ENCODE measurements around the gene ALPK3.
"Not testable (repeated sequence)": the region's sequence is repeated elsewhere in the genome, so short reads cannot be mapped to it uniquely, and the experiment has no call there.

The ALPK3 gene

GRCh38 chr15:84871428-84871985 lies 54.4 kb downstream of the ALPK3 start:
- H3K9ac ChIP-seq (ENCODE audit: low read depth in 1 of 2, low read length in 2 of 2): no peak overlapping the region
- no peaks in the 10 kb centered on the region for H3K4me1 ChIP-seq (ENCODE audit: control insufficient read depth in 2 of 2, insufficient read depth in 2 of 2, low read length in 2 of 2)
- no peaks in the 10 kb centered on the region for H3K27me3 ChIP-seq (ENCODE audit: control insufficient read depth in 2 of 2, insufficient read depth in 2 of 2, low read length in 2 of 2)
- H3K27ac ChIP-seq (ENCODE audit: low read depth in 2 of 2, low read length in 2 of 2): no peak overlapping the region
- H3K4me3 ChIP-seq (ENCODE audit: low read length in 2 of 2): no peak overlapping the region
- H3K9me3 ChIP-seq (ENCODE audit: control insufficient read depth in 2 of 2, low read length in 2 of 2): no peaks in the 10 kb centered on the region
- H3K36me3 ChIP-seq (ENCODE audit: control insufficient read depth in 2 of 2, insufficient read depth in 2 of 2, low read length in 2 of 2): no peaks in the 10 kb centered on the region

DNA sequence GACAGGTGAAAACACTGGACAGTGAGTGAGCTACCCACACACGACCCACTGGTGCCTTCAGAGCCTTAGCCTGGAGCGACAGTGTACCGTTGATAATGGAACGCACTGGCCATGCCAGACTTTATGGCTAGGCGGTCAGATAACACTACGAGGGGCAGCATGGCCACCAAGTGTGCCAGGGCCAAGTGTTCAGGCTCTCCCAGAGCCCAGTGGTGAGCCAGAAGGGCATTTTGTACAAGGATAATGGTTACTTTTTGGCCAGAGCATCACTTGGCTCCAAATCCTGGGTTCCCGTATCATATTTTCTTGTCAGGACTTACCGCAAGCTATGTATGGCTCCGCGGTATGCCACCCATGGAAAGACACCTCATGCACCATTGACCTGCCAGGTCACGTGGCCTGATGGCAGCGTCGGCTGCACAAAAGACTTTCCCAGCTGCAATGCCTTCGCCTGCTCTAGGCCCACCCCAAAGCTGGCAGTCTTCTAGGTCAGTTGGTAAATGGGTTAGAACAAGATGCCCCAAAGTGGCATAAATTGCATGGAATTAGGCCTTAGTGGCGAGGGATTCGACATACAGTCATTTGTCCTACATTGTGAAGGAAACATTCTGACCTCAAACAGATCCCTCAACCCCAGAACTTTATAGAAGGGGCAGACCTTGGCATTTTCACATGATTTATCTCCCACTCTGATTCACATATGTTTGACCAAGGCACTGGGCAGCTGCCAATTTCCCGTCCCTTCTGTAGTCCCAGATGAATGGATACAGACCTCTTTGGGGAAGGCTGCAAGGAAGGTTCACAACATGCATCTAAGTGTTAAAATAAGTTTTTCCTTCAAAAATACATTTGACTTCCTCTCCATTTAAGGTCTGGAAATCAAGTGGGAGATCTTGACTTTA lies 55.1 kb downstream of the ALPK3 start:
- Histone ChIP-seq H3K9ac (ENCODE audit: low read depth in 1 of 2, low read length in 2 of 2) (no peak overlapping the region), H3K4me1 (ENCODE audit: control insufficient read depth in 2 of 2, insufficient read depth in 2 of 2, low read length in 2 of 2) (no peaks in the 10 kb centered on the region), H3K9me3 (ENCODE audit: control insufficient read depth in 2 of 2, low read length in 2 of 2) (no peaks in the 10 kb centered on the region), H3K4me3 (ENCODE audit: low read length in 2 of 2) (no peak overlapping the region), H3K27me3 (ENCODE audit: control insufficient read depth in 2 of 2, insufficient read depth in 2 of 2, low read length in 2 of 2) (no peaks in the 10 kb centered on the region), H3K36me3 (ENCODE audit: control insufficient read depth in 2 of 2, insufficient read depth in 2 of 2, low read length in 2 of 2) (no peaks in the 10 kb centered on the region), H3K27ac (ENCODE audit: low read depth in 2 of 2, low read length in 2 of 2) (no peak overlapping the region)

DNA sequence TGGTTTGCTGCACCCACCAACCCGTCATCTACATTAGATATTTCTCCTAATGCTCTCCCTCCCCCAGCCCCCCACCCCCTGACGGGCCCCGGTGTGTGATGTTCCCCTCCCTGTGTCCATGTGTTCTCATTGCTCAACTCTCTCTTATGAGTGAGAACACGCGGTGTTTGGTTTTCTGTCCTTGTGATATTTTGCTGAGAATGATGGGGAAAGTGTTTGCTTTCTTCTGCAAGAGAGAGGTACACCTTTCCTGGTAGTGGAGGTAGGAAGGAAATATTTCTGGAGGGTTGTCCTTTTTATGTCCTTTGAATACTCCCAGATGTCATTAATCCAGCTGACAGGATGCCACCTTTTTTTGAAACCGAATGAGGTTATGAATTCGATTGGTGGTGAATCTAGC lies 56.8 kb downstream of the ALPK3 start:
- Histone ChIP-seq H3K9ac (ENCODE audit: low read depth in 1 of 2, low read length in 2 of 2) (no peak overlapping the region), H3K27ac (ENCODE audit: low read depth in 2 of 2, low read length in 2 of 2) (no peak overlapping the region), H3K4me3 (ENCODE audit: low read length in 2 of 2) (no peak overlapping the region), H3K9me3 (ENCODE audit: control insufficient read depth in 2 of 2, low read length in 2 of 2) (no peaks in the 10 kb centered on the region), H3K36me3 (ENCODE audit: control insufficient read depth in 2 of 2, insufficient read depth in 2 of 2, low read length in 2 of 2) (no peaks in the 10 kb centered on the region), H3K4me1 (ENCODE audit: control insufficient read depth in 2 of 2, insufficient read depth in 2 of 2, low read length in 2 of 2) (no peaks in the 10 kb centered on the region), H3K27me3 (ENCODE audit: control insufficient read depth in 2 of 2, insufficient read depth in 2 of 2, low read length in 2 of 2) (no peaks in the 10 kb centered on the region)

DNA sequence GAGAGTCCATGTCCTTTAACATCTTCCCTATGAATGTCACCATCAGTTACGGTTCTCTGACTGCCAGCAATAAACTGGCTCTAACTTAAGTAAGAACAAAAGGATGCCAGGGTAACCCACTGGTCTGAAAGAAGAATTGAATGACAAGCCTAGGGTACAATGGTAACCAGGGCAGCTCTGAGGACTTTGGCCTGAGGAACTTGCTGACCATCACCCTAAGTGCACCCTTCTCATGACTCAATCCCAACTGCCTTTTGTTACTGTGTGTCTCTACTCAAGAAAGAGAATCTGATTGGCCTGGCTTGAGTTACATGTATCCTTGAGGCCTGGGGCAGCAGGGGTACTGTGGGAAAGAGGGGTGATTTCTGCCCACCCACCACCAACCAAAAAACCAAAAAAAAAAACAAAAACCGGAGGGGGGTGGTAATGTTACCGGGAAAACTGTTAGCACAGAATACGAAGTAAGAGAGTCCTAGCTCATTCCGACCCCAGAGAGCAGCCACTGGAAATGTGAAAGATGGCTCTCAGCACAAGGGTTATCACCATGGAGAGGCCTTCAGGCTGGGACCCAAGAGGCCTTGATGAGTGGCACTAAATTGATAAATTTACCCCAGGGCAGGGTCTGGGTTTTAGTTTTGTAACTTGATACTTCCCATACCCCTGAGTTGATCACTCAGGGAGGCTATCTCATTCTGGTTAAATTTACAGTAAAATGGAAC lies 58.0 kb downstream of the ALPK3 start:
- Histone ChIP-seq H3K27ac (ENCODE audit: low read depth in 2 of 2, low read length in 2 of 2) (no peak overlapping the region), H3K4me1 (ENCODE audit: control insufficient read depth in 2 of 2, insufficient read depth in 2 of 2, low read length in 2 of 2) (no peaks in the 10 kb centered on the region), H3K4me3 (ENCODE audit: low read length in 2 of 2) (no peak overlapping the region), H3K9ac (ENCODE audit: low read depth in 1 of 2, low read length in 2 of 2) (no peak overlapping the region), H3K27me3 (ENCODE audit: control insufficient read depth in 2 of 2, insufficient read depth in 2 of 2, low read length in 2 of 2) (no peaks in the 10 kb centered on the region), H3K36me3 (ENCODE audit: control insufficient read depth in 2 of 2, insufficient read depth in 2 of 2, low read length in 2 of 2) (no peaks in the 10 kb centered on the region), H3K9me3 (ENCODE audit: control insufficient read depth in 2 of 2, low read length in 2 of 2) (no peaks in the 10 kb centered on the region)

DNA sequence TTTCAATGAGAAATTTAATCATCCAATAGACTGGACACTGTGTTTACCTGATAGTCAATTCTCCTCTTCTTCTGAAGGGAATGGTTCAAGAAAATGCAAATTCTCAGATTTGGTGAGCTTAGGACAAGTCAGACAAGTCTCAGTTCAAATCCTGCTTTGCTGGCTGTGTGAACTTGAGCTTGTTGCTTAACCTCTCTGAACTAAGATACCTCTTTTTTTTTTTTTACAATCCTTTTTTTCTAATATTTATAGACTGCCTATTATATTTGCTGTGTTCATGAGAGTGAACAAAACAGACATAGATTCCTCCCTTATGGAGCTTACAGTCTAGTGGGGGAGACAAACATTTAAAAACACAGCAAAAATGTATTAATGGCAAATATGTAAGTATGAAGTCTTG lies 59.1 kb downstream of the ALPK3 start:
- H3K9me3 ChIP-seq (ENCODE audit: control insufficient read depth in 2 of 2, low read length in 2 of 2): no peaks in the 10 kb centered on the region
- no peaks in the 10 kb centered on the region for H3K27me3 ChIP-seq (ENCODE audit: control insufficient read depth in 2 of 2, insufficient read depth in 2 of 2, low read length in 2 of 2)
- H3K4me3 ChIP-seq (ENCODE audit: low read length in 2 of 2): no peak overlapping the region
- no peak overlapping the region for H3K9ac ChIP-seq (ENCODE audit: low read depth in 1 of 2, low read length in 2 of 2)
- no peaks in the 10 kb centered on the region for H3K36me3 ChIP-seq (ENCODE audit: control insufficient read depth in 2 of 2, insufficient read depth in 2 of 2, low read length in 2 of 2)
- H3K27ac ChIP-seq (ENCODE audit: low read depth in 2 of 2, low read length in 2 of 2): no peak overlapping the region
- no peaks in the 10 kb centered on the region for H3K4me1 ChIP-seq (ENCODE audit: control insufficient read depth in 2 of 2, insufficient read depth in 2 of 2, low read length in 2 of 2)

GRCh38 chr15:84877701-84878100 lies 60.5 kb downstream of the ALPK3 start:
- H3K9ac ChIP-seq (ENCODE audit: low read depth in 1 of 2, low read length in 2 of 2); H3K27ac ChIP-seq (ENCODE audit: low read depth in 2 of 2, low read length in 2 of 2); H3K36me3 ChIP-seq (ENCODE audit: control insufficient read depth in 2 of 2, insufficient read depth in 2 of 2, low read length in 2 of 2); H3K27me3 ChIP-seq (ENCODE audit: control insufficient read depth in 2 of 2, insufficient read depth in 2 of 2, low read length in 2 of 2); H3K9me3 ChIP-seq (ENCODE audit: control insufficient read depth in 2 of 2, low read length in 2 of 2); H3K4me3 ChIP-seq (ENCODE audit: low read length in 2 of 2); H3K4me1 ChIP-seq (ENCODE audit: control insufficient read depth in 2 of 2, insufficient read depth in 2 of 2, low read length in 2 of 2): not testable (repeated sequence)

DNA sequence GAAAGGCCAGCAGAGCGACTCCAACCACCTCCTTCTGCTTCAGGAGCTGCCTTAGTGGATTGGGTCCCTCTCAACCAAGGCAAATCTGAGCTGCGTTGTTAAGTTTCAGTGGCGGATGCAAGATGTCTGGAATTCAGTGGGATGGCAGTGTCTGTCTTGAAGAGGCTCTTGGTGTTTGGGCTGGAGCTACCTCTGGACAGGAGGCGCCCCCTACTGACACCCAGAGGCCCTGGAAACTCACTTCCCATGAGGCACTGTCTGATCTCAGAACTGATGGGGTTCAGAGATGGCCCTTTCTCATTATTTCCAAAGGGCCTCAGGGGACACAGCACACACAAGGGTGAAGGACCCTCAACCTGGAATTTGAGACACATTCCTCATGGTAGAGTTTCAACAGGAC lies 61.3 kb downstream of the ALPK3 start:
- no peaks in the 10 kb centered on the region for H3K4me1 ChIP-seq (ENCODE audit: control insufficient read depth in 2 of 2, insufficient read depth in 2 of 2, low read length in 2 of 2)
- no peaks in the 10 kb centered on the region for H3K27me3 ChIP-seq (ENCODE audit: control insufficient read depth in 2 of 2, insufficient read depth in 2 of 2, low read length in 2 of 2)
- H3K9ac ChIP-seq (ENCODE audit: low read depth in 1 of 2, low read length in 2 of 2): no peak overlapping the region
- H3K9me3 ChIP-seq (ENCODE audit: control insufficient read depth in 2 of 2, low read length in 2 of 2): no peaks in the 10 kb centered on the region
- no peak overlapping the region for H3K27ac ChIP-seq (ENCODE audit: low read depth in 2 of 2, low read length in 2 of 2)
- H3K36me3 ChIP-seq (ENCODE audit: control insufficient read depth in 2 of 2, insufficient read depth in 2 of 2, low read length in 2 of 2): no peaks in the 10 kb centered on the region
- H3K4me3 ChIP-seq (ENCODE audit: low read length in 2 of 2): no peak overlapping the region

DNA sequence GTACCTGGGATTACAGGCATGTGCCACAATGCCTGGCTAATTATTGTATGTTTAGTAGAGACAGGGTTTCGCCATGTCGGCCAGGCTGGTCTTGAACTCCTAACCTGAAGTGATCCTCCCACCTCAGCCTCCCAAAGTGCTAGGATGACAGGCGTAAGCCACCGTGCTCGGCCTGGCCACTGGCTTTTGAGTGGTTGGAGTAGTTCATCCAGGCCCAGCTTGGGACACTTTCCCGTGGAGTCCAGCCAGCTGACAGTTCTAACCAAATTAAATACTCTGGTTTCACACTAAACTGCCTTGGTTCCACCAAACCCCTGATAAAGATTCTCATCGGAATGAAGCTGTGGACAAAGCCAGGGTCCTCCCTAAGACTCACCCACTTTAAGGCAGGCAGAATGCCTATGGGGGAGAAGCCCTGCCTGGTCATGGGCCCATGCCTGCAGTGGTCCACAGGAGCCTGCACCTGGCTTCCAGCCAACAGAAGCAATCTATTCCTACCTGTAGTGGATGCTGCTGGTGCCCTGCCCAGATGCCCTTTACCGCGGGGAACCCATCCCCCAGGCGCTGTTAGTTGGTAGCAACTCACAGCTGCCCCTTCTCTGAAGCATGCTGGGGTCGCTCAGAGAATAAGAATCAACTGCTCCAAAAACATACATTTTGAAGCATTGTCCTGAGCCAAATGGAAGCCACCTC lies 62.1 kb downstream of the ALPK3 start:
- Histone ChIP-seq H3K9ac (ENCODE audit: low read depth in 1 of 2, low read length in 2 of 2) (no peak overlapping the region), H3K27me3 (ENCODE audit: control insufficient read depth in 2 of 2, insufficient read depth in 2 of 2, low read length in 2 of 2) (no peaks in the 10 kb centered on the region), H3K4me1 (ENCODE audit: control insufficient read depth in 2 of 2, insufficient read depth in 2 of 2, low read length in 2 of 2) (no peaks in the 10 kb centered on the region), H3K9me3 (ENCODE audit: control insufficient read depth in 2 of 2, low read length in 2 of 2) (no peaks in the 10 kb centered on the region), H3K36me3 (ENCODE audit: control insufficient read depth in 2 of 2, insufficient read depth in 2 of 2, low read length in 2 of 2) (no peaks in the 10 kb centered on the region), H3K4me3 (ENCODE audit: low read length in 2 of 2) (no peak overlapping the region), H3K27ac (ENCODE audit: low read depth in 2 of 2, low read length in 2 of 2) (no peak overlapping the region)

DNA sequence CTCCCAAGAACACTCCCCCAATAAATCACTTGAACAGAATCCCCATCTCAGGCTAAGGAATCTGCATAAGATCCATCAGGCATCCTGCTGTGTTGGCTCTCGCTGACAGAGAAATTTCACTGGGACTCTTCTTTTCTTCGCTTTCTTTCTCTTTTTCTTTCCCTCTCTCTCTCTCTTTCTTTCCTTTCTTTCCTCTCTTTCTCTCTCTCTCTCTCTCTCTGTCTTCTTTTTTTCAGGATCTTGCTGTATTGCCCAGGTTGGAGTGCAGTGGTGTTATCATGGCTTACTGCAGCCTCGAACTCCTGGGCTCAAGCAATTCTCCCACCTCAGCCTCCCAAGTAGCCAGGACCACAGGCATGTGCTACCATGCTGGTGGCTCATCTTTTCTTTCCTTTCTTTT lies 62.9 kb downstream of the ALPK3 start:
- Histone ChIP-seq H3K9ac (ENCODE audit: low read depth in 1 of 2, low read length in 2 of 2) (no peak overlapping the region), H3K36me3 (ENCODE audit: control insufficient read depth in 2 of 2, insufficient read depth in 2 of 2, low read length in 2 of 2) (no peaks in the 10 kb centered on the region), H3K9me3 (ENCODE audit: control insufficient read depth in 2 of 2, low read length in 2 of 2) (no peaks in the 10 kb centered on the region)

More for the DNA sequence above, 62.9 kb downstream of the ALPK3 start:
- H3K27me3 ChIP-seq (ENCODE audit: control insufficient read depth in 2 of 2, insufficient read depth in 2 of 2, low read length in 2 of 2): no peaks in the 10 kb centered on the region
- no peak overlapping the region for H3K27ac ChIP-seq (ENCODE audit: low read depth in 2 of 2, low read length in 2 of 2)
- no peaks in the 10 kb centered on the region for H3K4me1 ChIP-seq (ENCODE audit: control insufficient read depth in 2 of 2, insufficient read depth in 2 of 2, low read length in 2 of 2)
- no peak overlapping the region for H3K4me3 ChIP-seq (ENCODE audit: low read length in 2 of 2)

All from mucosa of rectum (tissue), 2 donors.